GM21526 (cell line): ENCODE measurements around the gene SLC26A8.

Experiments used
- ATAC-seq: cut with Tn5 transposase; IDR thresholded peaks from one replicate; pipeline ENCODE4 v1.9.1; 2021; ENCODE audit warnings: moderate library complexity; ENCODE audit not compliant: unreplicated experiment, low FRiP score

SLC26A8 gene, protein sequence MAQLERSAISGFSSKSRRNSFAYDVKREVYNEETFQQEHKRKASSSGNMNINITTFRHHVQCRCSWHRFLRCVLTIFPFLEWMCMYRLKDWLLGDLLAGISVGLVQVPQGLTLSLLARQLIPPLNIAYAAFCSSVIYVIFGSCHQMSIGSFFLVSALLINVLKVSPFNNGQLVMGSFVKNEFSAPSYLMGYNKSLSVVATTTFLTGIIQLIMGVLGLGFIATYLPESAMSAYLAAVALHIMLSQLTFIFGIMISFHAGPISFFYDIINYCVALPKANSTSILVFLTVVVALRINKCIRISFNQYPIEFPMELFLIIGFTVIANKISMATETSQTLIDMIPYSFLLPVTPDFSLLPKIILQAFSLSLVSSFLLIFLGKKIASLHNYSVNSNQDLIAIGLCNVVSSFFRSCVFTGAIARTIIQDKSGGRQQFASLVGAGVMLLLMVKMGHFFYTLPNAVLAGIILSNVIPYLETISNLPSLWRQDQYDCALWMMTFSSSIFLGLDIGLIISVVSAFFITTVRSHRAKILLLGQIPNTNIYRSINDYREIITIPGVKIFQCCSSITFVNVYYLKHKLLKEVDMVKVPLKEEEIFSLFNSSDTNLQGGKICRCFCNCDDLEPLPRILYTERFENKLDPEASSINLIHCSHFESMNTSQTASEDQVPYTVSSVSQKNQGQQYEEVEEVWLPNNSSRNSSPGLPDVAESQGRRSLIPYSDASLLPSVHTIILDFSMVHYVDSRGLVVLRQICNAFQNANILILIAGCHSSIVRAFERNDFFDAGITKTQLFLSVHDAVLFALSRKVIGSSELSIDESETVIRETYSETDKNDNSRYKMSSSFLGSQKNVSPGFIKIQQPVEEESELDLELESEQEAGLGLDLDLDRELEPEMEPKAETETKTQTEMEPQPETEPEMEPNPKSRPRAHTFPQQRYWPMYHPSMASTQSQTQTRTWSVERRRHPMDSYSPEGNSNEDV

DNA sequence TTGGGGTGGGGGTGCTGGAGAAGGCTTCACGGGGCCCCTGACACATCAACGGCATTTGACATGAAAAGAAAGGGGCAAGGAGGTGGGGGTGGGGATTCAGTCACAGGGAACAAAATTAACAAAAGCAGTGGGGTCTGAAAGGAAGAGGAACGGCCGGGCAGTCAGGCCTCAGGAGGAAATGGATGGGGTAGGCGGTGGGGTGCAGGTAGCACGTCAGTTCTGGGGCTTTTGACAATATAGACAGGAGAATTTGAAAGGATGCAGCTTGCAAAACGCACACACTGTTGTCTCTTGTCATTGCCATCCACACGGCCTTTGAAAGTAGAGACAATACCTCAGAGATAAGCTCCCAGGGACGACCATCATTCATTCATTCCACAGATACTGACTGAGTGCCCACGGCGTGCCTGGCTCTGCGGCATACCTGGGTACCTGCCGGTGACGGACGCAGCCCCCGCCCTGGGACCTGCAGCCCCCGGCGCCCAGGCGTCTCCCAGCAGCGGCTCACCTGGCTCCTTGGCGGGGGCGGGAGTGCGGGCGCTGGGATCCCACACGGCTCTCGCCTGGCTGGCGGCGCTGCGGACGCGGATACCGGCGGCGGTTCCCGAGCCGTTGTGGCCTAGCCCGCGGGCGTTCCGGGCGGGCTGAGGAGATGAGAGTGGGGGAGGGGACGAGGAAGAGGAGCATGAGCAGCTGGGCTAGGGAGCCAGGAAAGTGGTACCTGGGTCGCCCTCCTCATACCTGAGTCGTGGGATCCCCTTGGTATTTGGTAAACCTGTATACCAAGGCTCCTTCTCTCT lies at the start of gene SLC26A8:
Gene SLC26A8 (minus strand): TSS at position 646 of the 800 bp plus-strand sequence. CDS start 4,934 bp downstream, outside the sequence.
- no peak for ATAC-seq

DNA sequence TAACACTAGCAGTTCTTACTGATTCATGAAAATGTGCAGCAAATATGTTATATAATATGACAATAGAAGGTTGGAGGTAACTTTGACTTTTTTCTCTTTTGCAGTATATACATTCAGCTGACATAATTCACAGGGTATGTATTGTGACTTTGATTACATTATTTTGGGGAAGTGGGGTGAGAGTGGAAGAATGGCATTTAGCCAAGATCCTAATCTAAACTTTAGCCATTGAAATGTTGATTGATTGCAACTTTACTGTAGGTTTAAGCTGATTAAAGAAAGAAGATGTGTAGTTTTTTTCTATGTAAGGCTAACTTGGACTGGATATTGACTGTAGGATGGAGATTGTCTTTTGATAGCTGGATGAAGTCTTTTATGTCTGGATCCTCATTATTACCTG lies 49.1 kb upstream of the SLC26A8 start:
- no peak for ATAC-seq

DNA sequence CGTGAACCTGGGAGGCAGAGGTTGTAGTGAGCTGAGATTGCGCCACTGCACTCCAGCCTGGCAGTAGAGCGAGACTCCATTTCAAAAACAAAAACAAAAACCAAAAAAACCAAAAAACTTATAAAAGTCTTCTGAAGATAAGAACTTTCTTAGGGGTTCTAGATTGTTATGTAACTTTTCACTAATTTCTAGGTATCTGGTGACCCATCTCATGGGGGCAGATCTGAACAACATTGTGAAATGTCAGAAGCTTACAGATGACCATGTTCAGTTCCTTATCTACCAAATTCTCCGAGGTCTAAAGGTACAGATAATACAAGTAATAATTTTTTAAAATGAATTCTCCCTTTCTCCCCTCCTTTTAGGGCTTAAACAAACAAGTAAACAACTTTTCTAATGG lies 48.2 kb upstream of the SLC26A8 start:
- ATAC-seq: no peak

DNA sequence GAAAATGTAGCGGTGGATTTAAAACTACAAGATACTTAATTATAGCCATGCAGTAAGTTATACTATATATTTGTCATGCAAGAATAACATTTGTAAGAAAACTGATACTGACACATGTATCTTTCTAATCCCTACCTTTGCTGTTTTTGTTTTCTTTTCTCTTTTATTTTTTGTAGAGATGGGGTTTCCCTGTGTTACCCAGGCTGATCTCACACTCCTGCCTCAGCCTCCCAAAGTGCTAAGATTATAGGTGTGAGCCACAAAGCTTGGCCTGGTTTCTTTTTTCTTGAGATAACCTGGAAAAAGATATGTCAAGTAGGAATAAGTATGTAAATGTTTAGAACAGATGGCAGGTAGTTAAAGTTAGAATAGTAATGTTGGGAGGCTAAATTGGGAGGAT lies 47.3 kb upstream of the SLC26A8 start:
- no peak for ATAC-seq

DNA sequence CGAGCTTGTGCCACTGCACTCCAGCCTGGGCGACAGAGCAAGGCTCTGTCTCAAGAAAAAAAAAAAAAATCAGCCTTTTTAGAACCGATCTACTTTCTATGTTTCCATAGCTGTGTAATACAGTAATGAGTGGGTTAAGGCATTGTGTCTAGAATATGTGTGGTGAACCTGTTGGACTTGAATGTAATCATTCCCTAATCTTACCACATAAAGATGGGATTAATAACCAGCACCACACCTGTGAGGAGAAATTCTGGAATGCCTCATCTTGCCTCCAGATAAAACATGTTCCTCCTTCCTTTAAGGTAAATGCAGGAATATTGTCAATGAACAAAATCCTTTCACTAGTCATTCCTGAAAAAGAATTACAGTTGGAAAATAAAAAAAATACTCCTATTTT lies 46.8 kb upstream of the SLC26A8 start:
- ATAC-seq: no peak

DNA sequence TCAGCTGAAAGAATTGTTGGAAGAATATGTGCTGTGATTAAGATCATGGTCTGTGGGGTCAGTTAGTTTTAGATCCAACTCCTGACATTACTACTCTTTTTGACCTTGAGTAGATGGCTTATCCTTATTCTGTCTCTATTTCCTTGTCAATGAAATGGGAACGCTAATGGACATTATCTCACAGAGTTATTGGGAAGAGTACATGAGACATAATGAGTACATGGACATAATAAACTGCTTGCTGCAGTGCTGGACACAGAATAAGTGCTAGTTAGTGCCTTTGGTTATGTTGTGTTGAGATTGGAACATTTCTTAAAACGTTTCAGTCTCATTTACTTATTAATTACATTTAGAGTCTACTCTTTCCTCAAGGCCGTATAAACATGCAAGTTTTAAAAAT lies 45.8 kb upstream of the SLC26A8 start:
- no peak for ATAC-seq

DNA sequence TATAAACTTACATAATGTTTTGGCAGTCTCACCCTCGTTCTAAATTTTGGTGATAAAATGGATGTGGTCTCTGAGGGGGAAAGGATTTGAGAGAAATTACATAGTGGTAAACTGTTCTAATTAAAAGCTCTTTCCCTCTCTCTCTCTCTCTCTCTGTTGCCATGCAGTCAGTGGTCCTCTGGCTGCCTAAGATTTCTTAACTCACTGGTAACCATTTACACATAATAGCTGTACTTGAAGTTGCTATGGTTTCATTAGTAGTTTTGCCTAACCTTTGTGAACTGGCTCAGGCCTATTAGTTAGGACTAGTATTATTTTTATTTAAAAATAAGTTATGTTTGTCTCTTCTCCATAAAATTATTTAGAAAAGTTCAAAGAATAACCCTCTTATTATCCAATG lies 45.1 kb upstream of the SLC26A8 start:
- no peak for ATAC-seq

DNA sequence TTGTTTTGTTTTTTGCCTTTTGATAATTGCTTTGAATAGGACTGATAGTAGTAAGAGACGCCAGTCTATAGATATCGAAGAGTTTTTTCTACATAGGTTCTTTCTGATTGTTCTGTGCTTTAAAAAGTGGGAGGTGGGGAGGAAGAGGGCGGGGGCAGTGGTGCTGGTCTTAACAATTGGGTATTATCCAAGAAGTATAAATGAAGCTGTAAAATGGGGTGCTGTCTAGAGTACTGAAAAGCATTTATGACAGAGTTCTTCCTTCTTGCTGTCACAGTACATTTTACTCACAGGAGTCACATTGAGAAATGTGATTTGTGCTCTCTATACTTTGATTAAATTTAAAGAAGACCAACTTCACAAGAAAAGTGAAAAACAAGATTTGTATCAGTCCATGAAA lies 44.1 kb upstream of the SLC26A8 start:
- no peak for ATAC-seq

DNA sequence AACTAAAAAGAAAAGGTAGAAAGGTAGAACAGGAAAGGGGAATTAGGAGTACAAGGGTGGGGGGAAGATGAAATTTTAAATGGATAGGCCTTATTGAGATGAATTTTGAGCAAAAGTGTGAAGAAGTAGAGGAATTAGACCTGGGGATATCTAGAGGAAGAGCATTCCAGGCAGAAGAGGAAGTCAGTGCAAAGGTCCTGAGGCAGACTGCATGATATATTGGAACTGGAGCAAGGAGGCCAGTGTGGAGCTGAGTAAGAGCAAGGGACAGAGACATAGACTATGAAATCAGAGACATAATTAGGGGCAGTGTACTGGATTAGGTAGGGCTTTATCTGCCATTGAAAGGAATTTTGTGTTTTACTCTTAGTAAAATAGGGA lies 43.6 kb upstream of the SLC26A8 start:
- ATAC-seq: no peak

DNA sequence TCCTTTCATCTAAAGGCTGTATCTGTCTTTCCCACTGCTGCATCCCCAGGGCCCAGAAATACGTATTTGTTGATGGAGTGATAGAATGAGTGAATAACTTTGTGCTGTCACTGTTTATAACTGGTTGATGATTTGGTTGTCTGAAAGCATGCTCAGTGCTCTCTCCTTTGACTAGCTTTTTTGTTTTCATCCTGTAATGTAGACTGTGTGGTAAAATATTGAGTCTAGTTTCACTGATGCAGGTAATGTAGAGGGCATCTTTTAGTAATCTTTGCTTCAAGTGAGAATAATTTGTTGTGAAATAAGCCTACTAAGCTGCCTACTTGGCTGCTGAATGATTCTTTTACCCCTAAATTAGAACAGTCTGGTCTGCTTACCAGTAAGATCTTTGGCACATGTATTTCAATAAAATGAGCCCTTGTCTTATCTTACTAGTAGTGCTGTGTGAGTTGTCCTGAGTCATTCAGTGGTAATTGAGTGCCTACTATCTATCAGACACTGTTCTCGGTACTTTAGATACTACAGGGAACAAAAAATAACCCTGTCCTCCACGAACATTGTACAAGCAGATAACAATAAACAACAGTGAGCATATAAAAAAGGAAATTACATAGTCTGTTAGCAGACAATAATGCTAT lies 43.1 kb upstream of the SLC26A8 start:
- ATAC-seq: no peak

DNA sequence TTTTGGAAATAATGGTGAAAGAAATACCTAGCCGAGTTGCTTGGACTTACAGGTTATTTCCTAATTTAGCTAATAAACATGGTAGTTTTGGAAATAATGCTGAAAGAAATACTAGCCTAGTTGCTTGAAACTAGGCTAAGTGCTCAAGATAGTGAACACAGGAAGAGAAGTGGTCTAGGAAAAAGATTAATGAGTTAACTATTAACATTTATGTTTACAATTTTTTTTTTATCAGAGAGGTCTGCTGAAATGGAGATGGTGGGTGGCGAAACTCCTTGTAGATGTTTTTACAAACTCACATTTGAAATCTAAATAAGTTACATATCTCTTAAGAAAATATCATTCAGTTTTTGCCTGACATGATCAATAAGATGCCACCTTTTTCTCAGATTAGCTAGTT lies 42.4 kb upstream of the SLC26A8 start:
- ATAC-seq: no peak

DNA sequence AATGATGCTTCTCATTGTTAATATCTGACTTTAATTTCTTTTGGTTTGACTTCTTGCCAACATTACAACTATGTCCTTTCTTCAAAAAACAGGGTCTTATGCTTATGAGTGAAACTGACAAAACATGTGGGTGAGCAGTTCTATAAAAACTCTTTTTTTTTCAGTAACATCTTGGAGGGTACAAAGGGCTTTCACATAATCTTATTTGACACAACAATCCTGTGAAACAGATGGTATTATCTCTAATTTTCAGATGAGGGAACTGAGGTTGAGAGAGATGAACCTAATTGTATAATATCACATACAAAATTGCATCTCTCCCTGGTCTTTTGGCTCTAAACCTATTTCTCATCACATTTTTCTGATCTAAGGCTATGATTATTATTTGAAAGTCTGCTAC lies 41.5 kb upstream of the SLC26A8 start:
- ATAC-seq: no peak

DNA sequence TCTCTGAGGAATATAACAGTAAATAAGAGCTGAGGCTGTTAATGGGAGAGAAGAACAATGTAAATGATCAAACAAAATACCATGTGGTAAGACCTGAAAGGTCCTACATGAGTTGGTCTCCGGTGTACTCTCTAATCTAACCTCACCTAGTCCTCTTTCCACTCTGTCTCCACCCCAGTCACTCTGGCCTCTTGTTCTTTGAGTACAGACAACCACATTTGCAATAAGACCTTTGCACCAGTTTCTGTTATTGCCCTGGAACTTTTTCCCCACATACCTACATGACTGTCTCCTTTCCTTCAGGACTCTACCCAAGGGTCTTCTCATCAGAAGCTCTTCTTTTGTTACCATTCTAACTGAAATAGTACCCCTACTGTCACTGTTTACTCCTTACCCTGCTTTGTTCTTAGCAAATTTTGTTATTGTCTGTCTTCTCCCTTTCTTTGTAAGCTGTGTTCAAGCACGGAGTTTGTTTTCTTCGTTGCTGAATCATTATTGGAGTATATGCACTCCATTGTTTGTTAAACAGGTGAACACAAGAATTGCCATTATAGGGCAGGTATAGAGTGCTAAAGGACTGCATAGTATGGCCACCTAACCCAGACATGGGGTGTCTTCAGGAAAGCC lies 40.4 kb upstream of the SLC26A8 start:
- no peak for ATAC-seq

DNA sequence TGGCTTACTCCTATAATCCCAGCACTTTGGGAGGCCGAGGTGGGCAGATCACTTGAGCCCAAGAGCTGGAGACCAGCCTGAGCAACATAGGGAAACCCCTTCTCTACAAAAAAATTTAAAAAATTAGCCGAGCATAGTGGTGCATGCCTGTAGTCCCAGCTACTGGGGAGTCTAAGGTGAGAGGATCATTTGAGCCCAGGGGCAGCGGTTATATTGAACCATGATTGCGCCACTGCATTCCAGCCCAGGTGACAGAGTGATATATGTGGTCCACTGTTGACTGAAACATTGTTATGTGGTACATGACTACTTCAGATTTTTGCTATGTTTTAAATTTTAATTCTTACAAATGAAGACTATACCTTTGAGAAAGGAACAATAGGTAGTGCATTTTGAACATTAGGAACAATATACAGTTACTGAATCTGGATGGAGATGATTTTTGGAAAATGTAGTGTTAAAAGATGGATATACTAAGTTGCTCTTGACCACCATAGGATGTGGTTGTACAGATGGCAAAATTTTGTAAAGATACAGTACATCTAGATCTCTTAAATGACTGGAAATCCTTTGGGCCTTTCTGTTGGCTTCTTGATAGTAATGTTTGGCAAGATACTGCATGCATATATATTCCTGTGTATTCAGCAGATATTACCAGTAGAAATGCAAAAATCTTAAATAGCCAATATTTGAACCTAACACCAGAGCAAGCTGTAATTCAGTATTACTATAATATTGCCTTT lies 39.0 kb upstream of the SLC26A8 start:
- no peak for ATAC-seq

DNA sequence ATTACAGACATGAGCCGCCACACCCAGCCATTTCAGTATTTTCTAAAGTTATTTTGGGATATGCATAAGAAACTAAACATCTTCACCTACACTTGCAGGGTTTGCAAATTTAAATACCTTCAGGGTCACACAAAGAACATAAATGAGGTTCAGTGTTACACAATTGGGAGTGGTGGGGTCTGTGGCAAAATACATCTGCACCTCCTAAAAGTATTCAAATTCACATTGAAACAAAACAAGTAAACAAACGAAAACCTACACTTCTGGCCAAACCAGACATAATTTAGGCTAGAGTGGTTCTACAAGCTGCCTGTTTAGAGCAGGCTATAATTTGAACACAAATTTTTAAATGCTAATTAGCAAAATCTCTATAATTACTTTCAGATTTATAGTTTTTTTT lies 37.8 kb upstream of the SLC26A8 start:
- no peak for ATAC-seq

DNA sequence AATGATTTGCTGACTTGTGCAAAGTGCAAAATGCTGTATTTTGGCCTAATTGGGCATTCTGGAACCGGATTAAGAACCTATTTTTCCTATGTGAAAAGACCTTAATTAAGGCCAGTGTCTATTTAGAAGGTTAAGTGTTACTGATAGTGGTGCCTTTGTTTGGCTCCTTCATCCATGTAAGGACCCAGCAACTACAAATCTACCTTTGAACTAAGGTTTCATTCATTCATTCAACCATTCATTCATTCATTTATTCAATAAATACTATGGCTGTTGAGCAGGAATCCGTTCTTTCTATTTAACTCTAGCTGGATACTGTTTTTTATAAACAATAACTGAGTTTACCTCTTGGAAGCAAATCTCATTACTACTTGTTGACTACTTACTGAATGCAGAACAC lies 36.8 kb upstream of the SLC26A8 start:
- no peak for ATAC-seq

DNA sequence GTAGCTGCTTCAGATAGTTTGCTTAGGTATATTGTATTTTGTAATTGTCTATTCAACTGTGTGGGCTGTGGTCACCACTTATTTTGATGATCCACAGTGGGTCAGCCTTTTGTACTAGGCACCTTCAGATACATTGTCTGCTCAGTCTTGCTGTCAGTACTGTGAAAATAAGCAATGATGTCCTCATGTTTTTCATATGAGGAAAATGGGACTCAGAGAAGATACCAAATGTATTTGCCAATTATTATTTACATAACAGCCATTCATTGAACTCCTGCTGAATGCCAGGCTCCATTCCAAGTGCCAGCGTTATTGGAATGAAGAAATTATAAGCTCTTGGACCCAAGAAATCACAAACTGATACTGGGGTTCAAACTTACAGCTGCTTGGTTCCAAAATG lies 31.7 kb upstream of the SLC26A8 start:
- no peak for ATAC-seq

DNA sequence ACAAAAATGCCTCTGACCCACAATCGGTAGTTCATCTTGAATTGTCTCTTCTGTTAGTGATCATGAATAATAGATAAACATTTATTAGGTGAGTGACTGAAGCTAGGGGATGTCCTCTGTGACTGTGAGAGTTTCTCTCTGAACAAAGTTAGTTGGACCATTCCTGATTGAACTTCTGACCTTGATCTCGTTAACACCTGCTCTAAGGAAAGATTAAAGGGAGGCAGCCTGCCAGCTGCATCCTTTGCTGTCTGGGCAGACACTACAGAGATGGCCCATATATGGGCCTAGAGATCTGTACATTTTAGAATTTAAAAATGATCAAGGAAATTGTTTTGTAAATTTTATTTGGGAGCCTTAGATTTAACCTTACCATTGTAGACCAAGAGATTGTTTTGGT lies 30.5 kb upstream of the SLC26A8 start:
- ATAC-seq: no peak

DNA sequence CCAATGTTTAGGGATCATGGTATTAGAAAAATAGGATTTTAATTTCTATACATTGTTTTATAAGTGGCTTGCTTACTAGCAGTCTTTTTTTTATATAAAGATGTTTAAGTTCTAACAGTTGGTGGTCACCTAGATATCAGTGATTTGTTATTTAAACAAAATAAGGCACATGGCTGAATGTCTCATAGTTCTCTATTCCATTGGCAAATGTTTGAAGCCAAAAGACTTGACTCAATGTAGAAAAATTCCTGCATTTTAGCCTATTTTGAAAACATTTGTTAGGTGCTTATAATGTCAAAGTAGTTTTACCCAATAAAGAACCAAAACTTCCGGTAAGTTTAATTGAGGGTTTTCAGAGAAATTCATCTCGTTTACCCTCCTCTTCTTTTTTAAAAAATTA lies 30.0 kb upstream of the SLC26A8 start:
- ATAC-seq: no peak
